ENCODE measurements around the gene ERC1.
"Not testable (repeated sequence)": the region's sequence is repeated elsewhere in the genome, so short reads cannot be mapped to it uniquely, and the experiment has no call there.

ERC1 gene

DNA sequence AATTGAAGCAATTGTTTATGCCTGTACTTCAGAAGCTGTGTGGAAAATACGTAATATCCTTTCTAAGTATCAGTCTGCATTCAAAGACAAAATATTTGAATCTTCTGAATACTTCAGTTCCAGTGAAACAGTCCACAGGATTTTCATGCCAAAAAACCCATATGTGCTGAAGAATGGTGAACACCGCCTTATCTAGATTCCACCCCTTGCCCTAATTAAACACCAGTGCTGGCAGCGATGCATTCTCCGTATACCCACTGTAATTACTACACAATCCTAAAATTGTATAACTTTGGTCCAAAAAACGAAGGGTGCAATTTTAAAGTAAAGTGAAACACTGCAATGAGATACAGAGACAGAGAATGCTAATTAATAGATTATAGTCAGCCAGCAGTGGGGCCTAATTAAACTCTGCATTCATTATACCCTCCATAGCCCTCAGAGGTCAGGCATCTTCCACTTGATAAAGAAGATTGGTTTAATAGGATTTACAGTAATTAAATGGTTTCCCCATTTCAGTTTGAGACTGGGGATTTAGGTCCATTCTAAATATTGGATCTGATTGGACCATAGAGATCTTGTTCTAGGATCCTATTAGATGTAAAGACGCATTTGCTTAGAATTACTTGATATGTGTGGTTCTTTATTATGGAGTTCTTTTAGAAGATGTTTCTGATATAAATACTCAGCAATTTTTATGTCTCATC lies 43.9 kb downstream of the ERC1 start:
- no peak for DNase-seq

DNA sequence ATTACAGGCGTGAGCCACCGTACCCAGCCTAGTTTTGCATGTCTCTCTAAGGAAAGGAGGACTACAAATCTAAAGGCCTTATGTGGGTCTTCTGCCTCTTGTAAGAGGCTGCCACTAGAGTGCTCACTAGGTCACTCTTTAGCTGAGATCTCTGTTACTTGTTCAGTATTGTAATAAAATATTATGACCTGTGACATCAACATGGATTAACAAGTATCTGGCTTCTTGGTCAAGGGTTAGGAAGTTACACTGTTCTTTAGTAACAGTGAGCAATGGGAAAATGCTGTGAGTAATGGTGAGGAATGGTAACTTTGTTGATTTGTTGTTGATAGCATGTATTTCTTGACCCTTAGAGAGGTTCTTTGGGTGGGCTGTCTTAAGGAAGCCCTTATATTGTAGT lies 50.5 kb downstream of the ERC1 start:
- no peak for DNase-seq

- DNase-seq: no peak
Measured at GRCh38 chr12:1044199-1044598, 53.2 kb downstream of the ERC1 start.

- DNase-seq: no peak
Measured at GRCh38 chr12:1044696-1045095, 53.7 kb downstream of the ERC1 start.

- DNase-seq: no peak
Measured at GRCh38 chr12:1046727-1047126, 55.7 kb downstream of the ERC1 start.

DNA sequence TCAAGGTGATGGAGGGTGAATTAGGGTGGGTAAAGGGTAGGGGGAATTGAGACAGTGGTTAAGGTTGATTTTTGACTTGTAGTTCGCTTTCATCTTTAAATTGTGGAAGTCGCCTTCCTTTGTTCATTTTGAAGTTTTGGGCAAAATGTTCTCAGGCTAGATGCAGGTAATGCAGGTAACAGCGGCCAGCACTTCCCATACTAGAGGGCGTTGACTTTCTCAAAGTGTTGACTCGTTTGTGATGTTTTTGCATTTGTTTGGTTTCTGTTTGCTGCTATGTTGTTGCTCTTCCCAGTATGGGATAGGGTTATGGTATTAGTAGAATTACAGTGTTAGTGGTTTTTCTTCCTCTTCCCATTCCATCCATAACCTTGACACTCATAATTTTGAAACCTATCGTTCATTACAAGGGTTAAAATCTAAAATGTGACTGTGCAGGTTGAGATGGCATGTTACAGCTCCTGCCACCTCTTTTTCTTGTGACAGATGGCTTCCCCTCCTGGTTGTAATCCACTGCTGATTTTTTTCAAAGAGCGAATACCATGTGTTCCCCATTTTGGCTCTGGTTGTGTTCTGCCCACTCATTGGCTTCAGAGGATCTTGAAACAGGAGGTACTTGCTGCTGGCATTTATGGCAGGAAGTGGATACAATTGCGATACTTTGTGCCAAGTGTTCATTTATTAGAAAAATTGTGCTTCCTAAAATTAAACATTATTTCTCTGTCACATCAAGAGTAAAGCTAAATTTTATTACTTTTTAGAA lies 57.1 kb downstream of the ERC1 start:
- DNase-seq: peak; percentile 86

DNA sequence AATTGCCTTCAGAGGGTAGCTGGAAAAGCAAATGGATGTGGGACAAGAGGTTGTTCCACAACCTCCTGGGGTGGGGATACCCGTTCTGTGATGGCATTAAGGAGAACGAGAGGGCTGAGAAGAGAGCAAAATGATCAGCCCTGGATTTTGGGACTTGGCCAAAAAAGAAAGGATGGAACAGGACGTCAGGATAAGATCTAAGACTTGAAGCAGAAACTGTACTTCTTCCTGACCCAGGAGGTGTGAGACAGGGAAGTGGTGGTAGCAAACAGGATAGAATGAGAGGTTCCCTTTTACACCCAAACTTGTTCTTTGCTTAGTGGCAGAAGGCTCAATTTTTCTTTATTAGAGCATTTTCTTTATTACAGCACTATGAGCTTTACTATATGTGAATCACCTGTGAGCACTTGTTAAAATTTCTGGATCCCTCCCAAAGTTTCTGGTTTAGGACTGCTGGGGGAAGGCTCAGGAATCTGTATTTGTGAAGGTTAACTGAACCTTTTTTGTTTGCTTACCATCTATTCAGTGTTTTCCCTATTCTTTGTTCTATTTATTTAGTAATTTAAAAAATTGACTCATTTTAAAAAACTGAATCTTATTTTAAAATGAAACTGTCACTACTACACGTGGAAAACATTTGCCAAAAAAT lies 59.2 kb downstream of the ERC1 start:
- no peak for DNase-seq

DNA sequence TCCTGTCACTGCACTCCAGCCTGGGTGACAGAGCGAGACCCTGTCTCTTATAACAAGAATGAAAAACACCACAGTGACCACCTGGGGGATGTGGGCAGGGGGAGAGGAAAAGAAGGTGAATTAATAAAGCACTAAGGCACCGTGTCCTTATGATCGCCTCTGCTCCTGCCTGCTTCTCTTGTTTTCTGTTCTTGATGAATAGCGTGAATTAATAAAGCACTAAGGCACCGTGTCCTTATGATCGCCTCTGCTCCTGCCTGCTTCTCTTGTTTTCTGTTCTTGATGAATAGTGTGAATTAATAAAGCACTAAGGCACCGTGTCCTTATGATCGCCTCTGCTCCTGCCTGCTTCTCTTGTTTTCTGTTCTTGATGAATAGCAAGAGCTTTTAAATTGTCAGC lies 60.6 kb downstream of the ERC1 start:
- DNase-seq: not testable (repeated sequence)

- DNase-seq: no peak
Measured at GRCh38 chr12:1053690-1054089, 62.7 kb downstream of the ERC1 start.

- DNase-seq: no peak
Measured at GRCh38 chr12:1054117-1054870, 63.3 kb downstream of the ERC1 start.

DNA sequence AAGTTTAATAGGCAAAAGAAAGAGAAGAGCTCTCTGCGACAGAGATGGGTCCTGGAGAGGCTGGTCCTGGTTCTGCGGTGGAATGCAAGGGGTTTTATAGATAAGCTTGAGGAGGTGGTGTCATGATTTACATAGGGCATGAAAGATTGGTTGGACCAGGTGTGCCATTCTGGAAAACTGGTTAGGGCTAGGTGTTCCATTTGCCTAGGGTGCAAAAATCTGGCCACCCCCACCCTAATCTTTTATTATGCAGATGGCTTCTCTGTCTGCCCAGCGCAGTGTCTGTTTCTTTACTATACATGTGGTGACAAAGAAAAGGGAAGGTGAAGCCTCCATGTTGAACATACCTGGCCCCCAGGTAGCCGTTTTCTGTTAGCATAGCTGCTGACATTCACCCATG lies 65.4 kb downstream of the ERC1 start:
- no peak for DNase-seq

- no peak for DNase-seq
Measured at GRCh38 chr12:1058423-1058822, 67.4 kb downstream of the ERC1 start.

DNA sequence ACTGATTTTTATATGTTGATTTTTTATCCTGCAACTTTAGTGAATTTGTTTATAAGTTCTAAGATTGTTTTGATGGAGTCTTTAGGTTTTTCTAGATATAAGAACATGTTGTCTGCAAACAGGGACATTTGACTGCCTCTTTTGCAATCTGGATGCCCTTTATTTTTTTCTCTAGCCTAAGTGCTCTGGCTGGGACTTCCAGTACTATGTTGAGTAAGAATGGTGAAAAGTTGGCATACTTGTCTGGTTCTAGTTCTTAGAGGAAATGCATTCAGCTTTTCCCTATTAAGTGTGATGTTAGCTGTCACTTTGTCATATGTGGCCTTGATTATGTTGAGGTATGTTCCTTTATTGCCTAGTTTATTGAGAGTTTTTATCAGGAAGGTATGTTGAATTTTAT lies 68.1 kb downstream of the ERC1 start:
- DNase-seq: no peak

- DNase-seq: no peak
Measured at GRCh38 chr12:1063852-1064251, 72.8 kb downstream of the ERC1 start.

- DNase-seq: no peak
Measured at GRCh38 chr12:1064317-1064716, 73.3 kb downstream of the ERC1 start.

GRCh38 chr12:1065629-1066028 lies 74.6 kb downstream of the ERC1 start:
- no peak for DNase-seq

DNA sequence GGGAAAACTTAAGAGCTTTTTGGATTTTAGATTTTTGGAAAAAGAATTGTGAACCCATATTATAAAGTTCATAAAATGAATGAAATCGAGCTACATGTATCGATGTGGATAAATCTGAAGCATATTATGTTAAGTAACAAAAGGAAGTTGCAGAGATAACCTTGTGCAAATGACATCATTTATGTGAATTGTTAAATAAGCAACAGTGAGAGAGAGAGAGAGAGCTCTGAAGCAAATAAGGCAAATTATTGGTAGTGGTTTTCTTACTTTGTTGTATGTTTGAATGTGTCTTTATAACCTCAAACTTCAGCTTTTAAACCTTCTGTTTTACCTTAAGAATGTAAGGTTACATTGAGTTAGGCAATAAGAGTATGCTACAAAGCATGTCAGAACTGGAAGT lies 78.8 kb downstream of the ERC1 start:
- DNase-seq: no peak

DNA sequence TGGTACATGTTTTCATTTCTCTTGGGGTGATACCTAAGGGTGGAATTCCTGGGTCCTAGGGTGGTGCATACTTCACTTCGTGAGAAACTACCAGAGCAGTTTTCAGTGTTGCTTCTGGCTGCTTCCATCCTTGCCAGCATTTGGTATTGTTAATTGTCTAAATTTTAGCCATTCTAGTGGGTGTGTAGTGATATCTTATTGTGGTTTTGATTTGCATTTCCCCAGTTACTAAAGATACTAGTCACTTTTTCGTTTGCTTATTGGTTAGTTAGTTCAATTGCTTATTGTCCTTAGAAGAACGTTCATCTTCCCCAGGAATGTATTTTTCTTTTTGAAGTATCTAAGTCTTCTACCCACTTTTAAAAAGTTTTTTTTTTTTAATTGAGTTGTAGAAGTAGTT lies 80.2 kb downstream of the ERC1 start:
- no peak for DNase-seq

GRCh38 chr12:1073652-1074051 lies 82.6 kb downstream of the ERC1 start:
- DNase-seq: no peak

GRCh38 chr12:1077036-1077803 lies 86.2 kb downstream of the ERC1 start:
- DNase-seq: no peak

DNA sequence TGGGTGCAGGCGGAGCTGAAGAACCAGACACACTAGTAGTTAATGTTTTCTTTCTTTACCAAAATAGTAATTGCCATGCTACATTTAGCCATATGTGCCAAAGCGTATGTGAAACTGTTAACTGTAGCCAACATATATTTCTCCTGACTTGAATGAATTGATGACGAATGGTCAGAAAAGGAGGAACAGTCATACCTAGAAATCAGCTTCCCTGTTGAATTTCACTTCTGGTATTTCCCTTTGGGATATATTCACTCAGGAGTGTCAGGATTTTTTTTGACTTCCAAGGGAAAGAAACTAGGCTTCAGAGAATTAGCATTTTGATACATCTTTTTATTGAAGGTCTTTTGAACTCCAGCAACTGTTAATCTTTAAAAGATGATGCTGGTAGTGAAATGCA lies 87.0 kb downstream of the ERC1 start:
- DNase-seq: no peak

DNA sequence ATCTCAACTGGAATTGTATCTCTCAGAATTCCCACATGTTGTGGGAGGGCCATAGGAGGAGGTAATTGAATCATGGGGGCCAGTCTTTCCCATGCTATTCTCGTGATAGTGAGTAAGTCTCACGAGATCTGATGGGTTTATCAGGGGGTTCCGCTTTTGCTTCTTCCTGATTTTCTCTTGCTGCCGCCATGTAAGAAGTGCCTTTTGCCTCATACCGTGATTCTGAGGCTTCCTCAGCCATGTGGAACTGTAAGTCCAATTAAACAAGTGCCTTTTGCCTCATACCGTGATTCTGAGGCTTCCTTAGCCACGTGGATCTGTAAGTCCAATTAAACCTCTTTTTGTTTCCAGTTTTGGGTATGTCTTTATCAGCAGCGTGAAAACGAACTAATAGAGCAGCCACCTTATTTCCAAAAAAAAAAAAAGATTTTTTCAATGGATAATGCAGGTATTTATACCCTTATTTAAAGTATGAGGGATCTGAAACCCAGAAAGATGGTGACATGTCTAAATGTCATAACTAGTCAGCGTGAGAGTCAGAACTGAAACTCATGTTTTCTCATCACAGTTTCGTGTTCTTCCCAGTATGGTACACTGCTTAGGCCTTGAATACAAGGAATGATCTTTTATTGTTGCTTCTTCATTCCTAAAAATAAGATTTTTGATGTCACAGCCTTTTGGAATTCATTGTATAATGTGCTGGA lies 89.6 kb downstream of the ERC1 start:
- peak; percentile 42 for DNase-seq

All from MV-4-11 (cell line).